ENCODE data around the gene RALBP1.

GRCh38 chr18:9517869-9518268 lies 42.6 kb downstream of the RALBP1 start:
- TF ChIP-seq CTCF (optimal IDR thresholded peaks at IDR 0.05 in 1 of 3, IDR thresholded peaks at IDR 0.05 in 1 of 3, conservative IDR thresholded peaks at IDR 0.05 in 1 of 3; ENCODE audit: extremely low read depth in 1 of 3, insufficient read depth in 2 of 3, low read length in 3 of 3), result no peak
- TF ChIP-seq EZH2 (IDR thresholded peaks at IDR 0.05; ENCODE audit: low read length), result no peak
